HCT116 (cell line): Measurements from ENCODE around the gene FAM151B.

Source experiments
- CTCF ChIP-seq, 3 experiments: fragments of 200-600 bp in 1 of 3; sonication (generic) in 1 of 3; IDR thresholded peaks in 2 of 3; conservative IDR thresholded peaks in 1 of 3; 2 replicates each; pipeline ENCODE4 v1.5.1; 2012 to 2017; ENCODE audit warnings: low read depth in 2 of 3, low read length in 2 of 3, antibody characterized with exemption in 1 of 3, borderline replicate concordance in 1 of 3, control low read depth in 1 of 3, mild to moderate bottlenecking in 1 of 3, mixed read lengths in 1 of 3, mixed run types in 1 of 3, moderate library complexity in 1 of 3; ENCODE audit not compliant: insufficient read depth in 1 of 3
- EZH2 ChIP-seq: fragments of 200-600 bp; sonication (generic); IDR thresholded peaks from 2 replicates; pipeline ENCODE4 v1.6.1; 2017; ENCODE audit warnings: antibody characterized with exemption, mixed run types
- JUND ChIP-seq: IDR thresholded peaks from 2 replicates; pipeline ENCODE4 v1.6.1; 2012
- POLR2A ChIP-seq: IDR thresholded peaks from 2 replicates; pipeline ENCODE4 v1.7.0; 2011; ENCODE audit warnings: borderline replicate concordance; ENCODE audit not compliant: insufficient read depth, insufficient read length; ENCODE audit errors: extremely low read depth
- POLR2AphosphoS5 ChIP-seq: IDR thresholded peaks from 2 replicates; pipeline ENCODE4 v1.6.1; 2011; ENCODE audit warnings: mild to moderate bottlenecking, low read depth, low read length, moderate library complexity
- YY1 ChIP-seq: IDR thresholded peaks from 2 replicates; pipeline ENCODE4 v1.6.1; 2011; ENCODE audit warnings: low read length, low read depth, moderate library complexity, mild to moderate bottlenecking; ENCODE audit not compliant: insufficient replicate concordance; ENCODE audit errors: extremely low read depth
- ZFX ChIP-seq: fragments of 450-650 bp; IDR thresholded peaks from 2 replicates; pipeline ENCODE4 v1.6.1; 2017
- ZNF274 ChIP-seq: fragments of 200-500 bp; sonication (Bioruptor generic); IDR thresholded peaks from 2 replicates; pipeline ENCODE4 v1.6.1; 2014; ENCODE audit warnings: mild to moderate bottlenecking, low read depth, low read length, inconsistent platforms

- TF ChIP-seq POLR2AphosphoS5 (no peak), CTCF (IDR thresholded peaks at IDR 0.05 in 2 of 3, conservative IDR thresholded peaks at IDR 0.05 in 1 of 3; ENCODE audit: borderline replicate concordance in 1 of 3, insufficient read depth in 1 of 3, low read depth in 2 of 3, low read length in 2 of 3) (no peak), JUND (no peak), POLR2A (no peak), ZFX (no peak), EZH2 (no peak), ZNF274 (no peak), YY1 (no peak)
These were observed 24.6 kb upstream of the FAM151B start for GRCh38 chr5:80463269-80463668.
